ENCODE measurements around the gene C17orf100.
"Not testable (repeated sequence)": the region's sequence is repeated elsewhere in the genome, so short reads cannot be mapped to it uniquely, and the experiment has no call there.

Gene C17orf100

DNA sequence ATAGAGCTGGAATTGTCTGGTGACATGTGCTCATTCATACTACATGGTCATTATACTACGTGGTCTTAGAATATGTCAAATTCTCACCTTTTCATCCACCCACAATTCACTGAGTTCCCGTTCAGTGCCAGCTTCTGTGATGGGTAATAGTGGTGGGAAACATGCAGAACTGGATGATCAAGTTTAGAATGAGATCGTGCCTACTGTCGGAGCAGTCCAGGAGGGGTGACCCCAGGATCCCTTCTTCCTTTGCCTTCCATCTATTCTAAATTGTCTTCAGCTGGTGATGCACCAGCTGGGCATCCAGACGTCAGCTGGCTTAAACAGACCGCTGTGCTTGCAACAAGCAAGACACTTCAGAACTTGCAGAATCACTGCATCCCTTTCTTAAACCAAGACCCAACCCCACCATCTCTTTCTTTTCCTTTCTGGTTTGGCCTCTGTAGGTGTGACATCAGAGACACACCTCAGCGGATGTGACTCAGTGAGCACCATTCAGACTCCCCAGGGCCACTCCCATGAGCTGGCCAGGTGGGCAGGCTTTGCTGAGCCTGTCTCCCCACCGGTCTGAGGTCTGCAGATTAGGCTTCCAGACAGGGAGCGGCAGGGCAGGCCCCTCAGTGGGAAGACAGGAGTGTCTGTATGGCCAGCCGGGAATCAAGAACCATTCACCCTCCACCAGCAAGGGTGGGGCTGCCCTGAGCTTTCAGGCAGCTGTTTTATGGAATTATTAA is 18.1 kb downstream of the C17orf100 start:
- FAIRE-seq = no peak

DNA sequence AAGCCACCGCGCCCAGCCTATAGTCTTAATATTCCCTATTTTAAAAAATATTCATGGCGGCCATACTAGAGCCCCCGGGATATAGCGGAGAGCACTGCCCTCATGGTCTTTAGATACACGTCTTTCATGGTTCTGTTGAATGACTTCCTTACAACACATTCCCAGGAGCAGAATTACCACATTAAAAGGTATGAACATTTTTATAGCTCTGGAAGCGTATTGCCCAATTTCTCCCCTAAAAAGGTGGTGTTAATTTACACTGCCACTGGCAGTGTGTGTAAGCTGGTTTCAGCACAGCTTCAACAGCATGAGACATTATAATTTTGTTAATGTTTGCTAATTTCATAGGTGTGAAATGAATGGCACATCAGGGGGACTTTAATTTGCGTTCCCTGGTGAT is 19.0 kb downstream of the C17orf100 start:
- no peak for FAIRE-seq

DNA sequence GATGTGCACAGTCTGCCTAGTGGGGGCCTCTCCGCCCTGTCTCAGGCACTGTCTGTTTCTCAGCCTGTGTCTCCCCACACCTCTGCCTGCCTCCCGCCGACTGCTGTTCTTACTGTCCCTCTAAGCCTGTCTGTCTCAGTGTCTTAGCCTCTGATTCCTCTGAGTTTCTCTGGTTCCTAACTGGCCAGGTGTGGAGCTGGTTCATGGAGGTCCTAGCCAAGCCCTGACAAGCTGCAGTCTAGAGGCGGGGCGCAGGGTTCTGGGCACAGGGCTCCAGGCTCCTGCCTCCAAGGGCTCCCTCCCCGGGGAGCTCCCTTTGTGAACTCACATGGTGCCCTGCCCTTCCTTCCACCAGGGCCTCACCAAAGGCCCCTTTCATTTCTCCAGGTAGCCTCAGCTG is 19.4 kb downstream of the C17orf100 start:
- no peak for FAIRE-seq

DNA sequence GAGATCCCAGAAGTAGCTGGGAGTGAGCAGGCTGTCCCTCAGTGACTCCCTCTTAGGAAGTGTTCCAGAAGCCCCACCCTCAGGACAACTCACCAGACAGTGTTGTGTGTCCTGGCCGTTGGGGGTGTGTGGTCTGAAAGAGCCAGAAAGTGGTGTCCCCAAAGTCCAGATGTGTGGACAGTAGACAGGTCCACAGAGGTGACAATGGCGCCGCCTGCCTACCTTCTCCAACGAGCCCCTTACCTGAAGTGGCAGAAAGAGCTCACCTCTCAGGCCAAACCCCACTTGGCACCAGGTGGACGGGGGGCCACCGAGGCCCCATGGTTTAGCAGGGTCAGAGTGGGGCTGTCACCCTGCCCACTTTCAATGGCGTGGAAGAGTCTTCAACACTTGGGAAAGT is 19.9 kb downstream of the C17orf100 start:
- FAIRE-seq = no peak

DNA sequence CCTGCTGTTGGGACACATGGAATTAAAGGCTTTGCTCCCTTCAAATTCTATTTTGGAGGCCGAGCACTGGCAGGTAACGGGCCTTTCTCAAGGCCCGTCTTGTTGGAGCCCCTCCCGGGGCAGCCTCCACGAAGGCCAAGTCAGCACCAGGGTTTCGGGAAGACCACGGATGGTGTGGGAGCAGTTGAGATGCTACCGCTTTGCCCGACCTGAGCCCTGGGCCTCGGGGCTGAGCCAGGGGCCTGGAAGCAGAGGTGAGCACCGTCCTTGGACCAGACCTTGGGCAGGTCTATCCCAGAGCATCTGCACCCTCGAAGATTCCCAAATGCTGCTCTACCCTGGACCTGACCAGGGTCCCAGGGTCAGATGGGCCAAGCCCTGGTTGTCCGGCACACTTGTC is 23.0 kb downstream of the C17orf100 start:
- FAIRE-seq = no peak

DNA sequence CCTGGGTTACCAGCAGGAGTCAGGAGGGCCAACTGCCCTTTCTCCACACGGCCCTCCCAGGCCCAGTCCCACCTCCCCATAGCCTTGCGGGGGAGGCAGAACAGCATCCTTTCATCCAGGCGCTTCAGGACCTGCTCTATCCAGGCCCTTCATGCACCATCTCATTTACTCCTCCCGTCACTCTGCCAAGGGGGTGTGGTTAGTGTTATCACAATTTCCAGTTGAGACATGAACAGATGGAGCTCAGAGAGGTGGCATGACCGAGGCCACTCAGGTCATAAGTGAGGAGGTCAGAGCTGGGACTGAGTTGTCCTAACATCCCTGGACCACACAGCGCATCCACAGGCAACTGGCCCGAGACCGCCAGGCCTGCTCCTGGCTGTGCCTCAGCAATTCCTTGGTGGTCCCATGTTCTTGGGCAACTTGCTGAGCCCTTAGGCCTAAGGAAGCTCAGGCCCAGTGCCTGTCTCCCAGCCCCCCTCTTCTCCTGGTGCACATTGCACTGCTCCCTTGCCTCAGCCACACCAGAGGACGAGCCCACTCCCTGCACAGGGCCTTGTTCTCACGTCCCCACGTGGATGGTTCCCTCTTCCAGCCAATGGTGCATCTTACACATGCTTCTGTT is 23.8 kb downstream of the C17orf100 start:
- no peak for FAIRE-seq

DNA sequence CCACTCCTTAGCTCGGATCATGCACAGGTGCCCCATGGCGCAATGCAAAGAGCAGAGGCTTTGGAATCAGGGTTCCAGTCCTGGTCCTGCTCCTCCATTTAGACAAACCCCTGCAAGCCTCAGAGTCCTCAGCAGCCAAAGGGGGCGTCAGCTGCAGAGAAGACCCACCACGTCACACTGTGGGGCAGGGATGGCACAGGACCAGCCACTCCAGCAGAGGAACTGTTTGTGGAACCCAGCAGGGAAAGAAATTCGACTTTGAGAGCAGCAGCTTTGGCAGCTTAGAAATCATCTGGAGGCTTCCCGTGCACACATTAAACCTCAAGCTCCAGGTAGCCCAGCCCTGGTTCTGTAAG is 25.2 kb downstream of the C17orf100 start:
- no peak for FAIRE-seq

DNA sequence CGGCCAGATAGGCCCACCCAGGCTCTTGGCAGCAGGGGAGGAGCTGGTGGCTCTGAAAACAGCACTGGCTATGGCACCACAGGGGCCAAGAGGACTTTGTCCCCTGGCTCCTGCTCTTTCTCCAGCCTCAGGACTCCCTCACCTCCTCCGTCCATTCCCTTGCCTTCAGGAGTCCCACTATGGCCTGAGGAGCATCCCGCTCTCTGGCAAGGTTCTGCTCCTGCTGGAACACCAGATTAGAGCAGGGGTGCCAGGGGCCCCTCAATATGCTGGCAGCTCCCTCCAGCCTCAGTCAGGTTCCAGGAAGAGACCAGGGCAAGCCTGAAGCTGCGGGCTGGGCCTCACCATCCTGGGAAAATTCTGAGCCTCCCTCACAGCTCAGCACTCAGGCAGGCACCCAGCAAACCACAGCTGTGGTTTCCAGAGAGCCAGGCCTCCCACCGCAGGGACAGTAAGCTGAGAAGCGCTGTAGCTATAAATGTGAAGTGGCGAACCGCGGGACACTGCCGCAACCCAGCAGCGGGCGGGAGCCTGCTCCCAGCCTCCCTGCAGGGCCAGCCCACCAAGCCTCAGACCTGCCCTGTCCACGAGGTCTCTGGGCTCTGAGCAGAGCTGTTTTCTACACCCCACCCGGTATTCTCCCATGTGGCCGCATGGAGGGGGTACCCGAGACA is 25.7 kb downstream of the C17orf100 start:
- FAIRE-seq = no peak

DNA sequence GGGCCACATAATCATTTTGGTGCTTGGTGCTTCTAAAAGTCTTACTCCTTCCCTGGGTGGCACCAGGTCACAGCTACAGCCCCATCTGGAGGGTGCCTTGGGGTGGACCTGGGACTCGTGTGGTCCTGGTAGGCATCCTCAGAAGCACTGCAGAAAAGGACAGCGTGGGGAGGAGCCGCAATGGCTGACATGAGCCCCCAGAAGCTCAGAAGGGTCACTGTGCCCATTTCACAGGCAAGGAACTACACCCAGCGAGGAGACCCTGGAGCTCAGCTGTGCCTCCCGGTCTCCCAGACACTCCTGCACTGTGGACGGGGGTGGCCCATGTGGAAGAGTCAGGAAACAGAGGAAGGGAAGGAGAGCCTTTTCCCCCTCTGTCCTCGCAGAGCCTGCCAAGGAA is 26.4 kb downstream of the C17orf100 start:
- FAIRE-seq = no peak

DNA sequence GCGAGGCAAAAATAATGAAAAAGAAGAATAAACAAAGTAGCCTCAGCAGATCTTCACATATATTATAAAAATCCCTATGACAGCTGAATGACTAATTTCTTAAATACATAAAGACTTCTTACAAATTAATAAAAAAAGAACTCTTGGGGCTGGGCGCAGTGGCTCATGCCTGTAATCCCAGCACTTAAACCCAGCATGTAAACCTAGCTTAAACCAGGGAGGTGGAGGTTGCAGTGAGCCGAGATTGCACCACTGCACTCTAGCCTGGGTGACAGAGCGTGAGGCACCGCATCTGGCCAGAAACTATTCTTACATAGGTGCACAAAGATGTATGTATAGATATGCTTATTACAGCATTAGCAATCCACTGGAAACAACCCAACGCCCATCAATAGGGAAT is 27.7 kb downstream of the C17orf100 start:
- FAIRE-seq = no peak

DNA sequence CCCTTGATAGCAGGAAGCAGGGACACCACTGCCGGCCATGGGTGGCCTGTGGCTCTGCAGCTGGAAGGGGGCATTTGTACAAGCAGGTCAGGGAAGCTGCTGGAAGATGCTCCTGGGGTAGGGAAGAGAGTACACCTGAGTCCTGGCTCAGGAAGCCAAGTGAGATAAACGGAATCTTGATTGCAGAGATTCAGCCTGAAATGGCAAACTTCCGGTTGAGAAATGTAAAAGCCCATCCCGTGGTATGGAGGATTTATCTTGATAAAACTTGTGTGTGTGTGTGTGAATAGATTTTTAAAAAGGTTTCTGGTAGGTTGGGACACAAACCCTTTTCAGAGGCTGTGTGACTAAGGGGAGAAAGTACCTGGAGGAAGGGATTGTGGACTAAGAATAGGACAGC is 29.6 kb downstream of the C17orf100 start:
- no peak for FAIRE-seq

DNA sequence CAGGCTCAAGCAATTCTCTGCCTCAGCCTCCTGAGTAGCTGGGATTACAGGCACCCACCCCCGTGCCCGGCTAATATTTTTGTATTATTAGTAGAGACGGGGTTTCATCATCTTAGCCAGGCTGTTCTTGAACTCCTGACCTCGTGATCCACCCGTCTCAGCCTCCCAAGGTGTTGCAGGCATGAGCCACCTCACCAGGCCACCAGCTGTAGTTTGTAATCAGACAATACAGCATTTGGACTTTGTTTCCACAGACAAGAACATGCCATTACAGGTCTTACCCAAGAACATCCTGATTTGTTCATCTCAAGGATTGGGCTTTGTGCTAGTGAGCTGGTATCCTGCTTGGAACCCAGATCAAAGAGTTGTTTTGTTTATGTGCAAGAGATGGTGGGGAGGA is 30.1 kb downstream of the C17orf100 start:
- no peak for FAIRE-seq

DNA sequence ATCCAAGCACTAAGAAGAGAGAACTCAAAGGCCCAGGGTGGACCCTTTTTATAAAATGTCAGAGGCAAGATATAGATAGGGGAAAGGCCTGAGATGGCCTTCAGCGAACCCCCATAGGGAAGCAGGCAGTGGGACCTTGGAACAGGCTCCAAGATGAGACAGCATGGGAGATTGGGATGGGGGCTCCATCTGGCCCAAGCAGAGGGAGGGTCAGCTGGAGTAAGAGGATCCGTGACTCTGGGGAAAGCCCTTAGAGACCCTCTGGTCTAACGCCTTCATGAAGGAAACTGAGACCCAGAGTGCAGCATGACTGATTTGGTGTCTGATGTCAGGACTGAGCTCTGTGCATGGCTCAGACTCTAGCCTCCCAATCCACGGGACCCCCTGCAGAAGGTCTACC is 30.8 kb downstream of the C17orf100 start:
- FAIRE-seq = no peak

DNA sequence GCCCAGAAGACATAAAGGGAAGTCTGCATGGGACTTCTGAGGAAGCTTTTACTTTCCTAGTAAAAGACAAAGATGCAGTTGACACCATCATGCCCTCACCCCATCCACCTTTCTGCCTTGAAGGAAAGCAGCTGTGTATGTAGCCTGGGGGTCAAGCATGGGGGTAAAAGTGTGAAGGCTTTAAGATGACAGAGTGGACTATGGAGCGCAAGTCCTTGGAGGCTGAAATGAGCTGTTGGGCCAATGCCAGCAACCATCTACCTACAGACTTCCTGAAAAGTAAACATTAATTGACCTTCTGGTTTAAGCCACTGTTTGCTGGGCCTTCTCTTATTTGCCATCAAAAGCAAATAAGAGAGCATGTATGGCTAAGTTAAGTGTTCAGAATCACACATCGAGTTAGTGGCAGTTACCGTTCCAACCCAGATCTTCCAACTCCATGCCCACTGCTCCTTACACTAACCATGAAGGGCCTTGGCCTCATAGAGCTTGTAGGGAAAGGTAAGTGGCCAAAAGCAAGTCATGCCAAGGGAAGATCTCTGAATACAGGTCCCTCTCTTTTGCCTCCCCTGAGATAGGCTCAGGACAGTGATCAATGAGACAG is 31.6 kb downstream of the C17orf100 start:
- no peak for FAIRE-seq

DNA sequence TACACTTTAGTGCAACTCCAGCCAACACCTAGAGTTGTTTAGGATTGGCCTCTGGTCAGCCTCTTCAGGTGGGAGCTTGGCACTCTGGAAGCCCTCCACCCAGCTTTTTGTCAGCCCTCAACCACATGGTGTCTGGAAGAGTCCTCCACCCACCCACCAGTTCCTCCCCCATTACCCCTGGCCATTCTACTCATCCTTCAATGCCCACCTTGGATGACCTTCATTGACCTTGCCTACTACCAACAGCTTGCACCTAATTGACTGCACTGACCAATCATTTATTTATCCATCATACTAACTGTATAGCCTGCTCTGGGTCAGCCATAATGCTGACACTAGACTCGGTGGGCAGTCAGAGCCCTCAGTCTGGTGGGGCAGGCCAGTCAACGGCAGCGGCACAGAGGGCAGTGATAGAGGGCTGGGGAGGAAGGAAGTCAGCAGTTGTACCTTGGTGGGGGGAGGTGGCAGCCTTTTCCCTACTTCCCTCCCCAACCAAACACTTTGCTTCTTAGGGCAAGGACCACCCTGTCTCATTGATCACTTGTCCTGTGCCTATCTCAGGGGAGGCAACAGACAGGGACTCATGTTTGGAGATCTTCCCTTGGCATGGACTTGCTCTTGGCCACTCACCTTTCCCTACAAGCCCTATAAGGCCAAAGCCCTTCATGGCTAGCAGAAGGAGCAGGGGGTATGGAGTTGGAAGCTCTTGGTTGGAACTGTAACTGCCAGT is 32.3 kb downstream of the C17orf100 start:
- FAIRE-seq = no peak

DNA sequence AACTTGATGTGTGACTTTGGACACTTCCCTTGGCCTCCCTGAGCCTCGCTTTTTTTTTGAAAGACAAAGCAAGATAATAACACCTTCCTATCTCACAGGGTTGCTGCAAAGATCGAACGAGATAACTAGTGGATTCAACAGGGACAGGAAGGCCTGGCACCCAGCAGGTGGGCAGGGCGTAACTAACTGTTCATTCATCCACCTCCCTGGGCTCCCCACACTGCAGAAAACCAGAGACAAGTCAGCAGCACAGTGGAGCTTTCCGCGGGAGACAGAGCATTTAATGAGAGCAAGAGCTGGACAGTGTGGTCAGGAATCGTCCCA is 32.9 kb downstream of the C17orf100 start:
- no peak for FAIRE-seq

DNA sequence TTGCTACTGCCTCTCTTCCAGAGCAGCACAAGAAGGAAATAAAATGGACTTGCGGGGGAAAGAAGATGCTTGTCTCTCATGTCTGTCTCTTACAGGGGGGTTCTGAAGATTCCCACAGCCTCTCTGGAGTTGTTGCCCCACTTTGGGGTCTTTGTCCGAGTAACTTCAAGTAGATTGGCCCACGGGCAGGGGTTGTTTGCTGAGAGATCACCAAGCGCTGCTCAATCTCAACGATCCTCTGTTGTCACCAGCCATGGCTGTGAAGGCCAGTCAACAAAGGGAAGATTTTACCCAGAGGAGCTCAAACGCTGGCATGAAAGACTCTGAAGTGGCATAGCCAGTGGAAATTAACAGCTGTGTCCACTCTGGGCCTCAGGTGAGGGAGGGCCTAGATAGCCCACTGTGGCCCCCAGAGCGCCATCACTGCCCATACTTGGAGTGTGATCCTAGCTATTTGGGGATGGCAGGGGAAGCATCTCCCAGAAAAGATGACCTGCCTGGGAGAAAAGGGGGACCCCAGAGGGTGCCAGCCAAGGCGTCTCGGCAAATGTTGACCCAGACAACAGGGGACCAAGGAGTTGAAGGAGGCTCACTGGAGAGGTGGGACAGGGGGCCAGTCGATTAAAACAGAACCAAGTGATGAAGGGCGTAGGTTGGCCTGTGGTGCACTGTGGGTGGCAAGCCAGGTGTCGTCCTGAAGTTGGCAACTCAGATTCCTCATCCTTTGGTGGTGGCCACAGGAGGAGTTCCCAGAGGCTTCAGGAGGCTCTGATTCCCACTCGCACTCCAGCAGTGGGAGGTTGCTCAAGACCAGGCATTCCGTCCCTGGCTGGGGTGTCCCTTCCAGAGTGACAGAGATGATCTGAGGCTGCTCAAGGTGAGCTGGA is 33.6 kb downstream of the C17orf100 start:
- FAIRE-seq = no peak

DNA sequence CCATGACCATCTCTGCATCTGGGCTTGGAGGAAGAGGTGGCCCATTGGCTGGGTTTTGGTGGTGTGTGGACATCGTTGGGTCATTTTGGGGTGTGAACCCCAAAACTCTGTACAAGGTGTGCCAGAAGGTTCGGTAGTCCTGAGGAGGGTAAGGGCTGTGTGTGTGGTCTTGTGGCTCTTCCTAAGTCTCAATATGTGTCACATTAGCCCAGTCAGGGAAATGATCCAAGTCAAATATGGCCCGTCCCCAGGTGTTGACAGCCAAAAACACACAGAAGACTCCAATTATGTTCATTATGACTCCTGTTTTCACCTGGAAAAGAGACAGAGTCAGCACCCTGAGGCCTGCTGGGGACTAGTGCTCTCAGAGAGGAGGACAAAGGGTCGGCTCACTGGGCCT is 34.5 kb downstream of the C17orf100 start:
- no peak for FAIRE-seq

DNA sequence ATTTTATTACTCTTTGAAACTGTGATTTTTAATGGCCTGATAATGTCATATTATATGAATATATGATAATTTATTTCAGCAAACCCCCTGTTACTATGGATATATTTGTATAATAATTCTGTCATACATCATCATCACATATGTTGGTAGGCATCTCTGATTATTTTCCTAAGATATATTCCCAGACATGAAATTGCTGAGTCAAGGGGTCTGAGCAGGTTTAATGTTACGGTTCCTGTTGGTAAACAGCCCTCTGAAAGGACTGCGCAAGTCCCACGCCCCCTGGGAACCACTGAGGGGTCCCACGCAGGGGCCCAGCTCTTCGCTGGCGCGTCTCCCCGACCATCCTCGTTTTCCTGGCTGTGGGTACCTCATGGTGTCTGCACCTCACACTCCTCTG is 37.4 kb downstream of the C17orf100 start:
- FAIRE-seq = no peak

DNA sequence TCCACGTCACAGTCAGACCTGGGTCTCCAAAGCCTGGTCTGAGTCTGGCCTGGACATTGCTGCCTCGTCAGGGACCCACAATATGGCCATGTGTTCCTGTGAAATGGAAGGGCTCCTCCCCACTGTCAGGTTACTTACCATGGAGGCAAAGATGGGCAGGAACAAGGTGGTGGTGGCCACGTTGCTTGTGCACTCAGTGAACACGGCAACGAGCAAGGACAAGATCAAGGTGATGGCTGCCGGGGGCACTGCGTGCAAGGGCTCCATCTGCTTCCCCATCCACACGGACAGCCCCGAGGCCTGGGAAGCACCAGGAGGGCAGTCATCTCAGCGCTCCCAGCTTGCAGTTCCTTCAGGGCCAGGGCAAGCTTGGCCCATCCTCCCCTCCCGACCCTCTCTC is 39.1 kb downstream of the C17orf100 start:
- no peak for FAIRE-seq

DNA sequence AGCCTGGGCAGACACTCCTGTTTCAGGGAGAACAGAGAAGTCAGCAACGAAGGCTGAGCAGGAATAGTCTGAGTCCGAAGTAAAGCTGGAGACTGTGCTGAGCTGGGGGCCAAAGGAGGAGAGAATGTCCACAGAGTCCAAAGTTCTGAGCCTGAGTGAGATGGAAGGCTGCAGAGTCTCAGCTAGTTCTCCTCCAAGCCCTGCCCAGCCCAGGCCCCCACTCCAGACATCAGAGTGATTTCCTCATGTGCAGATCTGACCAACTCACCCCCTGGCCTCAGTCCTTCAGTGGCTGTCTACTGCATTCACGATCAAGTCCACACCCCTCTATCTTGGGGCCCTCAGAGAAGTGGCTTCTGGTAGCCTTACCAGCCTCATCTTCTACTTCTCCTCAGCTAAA is 40.0 kb downstream of the C17orf100 start:
- FAIRE-seq = no peak

DNA sequence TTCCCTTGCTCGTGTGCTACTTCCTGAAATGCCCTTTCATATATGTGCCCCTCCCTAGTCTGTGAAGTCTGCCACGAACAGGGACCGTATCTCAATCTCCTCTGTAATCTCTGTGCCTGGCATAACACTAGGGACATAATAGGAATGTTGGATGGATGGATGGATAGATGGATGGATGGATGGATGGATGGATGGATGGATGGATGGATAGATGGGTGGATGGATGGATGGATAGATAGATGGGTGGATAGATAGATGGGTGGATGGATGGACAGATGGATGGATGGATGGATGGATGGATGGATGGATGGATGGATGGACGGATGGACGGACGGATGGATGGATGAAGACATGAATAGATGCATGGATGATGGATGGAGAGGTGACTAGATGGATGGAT is 40.4 kb downstream of the C17orf100 start:
- not testable (repeated sequence) for FAIRE-seq

DNA sequence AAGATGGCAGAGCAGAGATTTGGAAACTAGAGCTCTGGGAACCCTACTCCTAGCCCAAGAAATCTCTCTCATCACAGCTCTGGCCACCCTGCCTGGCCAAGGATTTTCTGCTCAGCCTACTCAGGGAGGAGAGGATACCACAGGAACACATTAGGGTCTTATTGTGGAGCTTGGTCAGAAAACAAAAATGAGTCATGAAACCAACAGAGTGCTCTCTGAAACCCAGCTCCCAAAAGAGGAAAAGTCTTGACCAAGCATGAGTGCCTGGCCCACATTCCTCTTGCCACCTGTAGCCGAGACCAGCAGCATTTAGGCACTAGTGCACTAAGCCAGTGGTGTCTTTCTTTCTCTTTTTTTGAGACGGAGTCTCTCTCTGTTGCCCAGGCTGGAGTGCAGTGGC is 43.5 kb downstream of the C17orf100 start:
- FAIRE-seq = no peak

Measured in TTC549 (cell line).